HG03045 (cell line): Measurements from ENCODE around the gene EFNA2.
"Not testable (repeated sequence)": the region's sequence is repeated elsewhere in the genome, so short reads cannot be mapped to it uniquely, and the experiment has no call there.

Experiments used
- ATAC-seq: cut with Tn5 transposase; IDR thresholded peaks from one replicate; pipeline ENCODE4 v1.9.1; 2021; ENCODE audit warnings: mild to moderate bottlenecking, moderate library complexity; ENCODE audit not compliant: unreplicated experiment

EFNA2 gene

DNA sequence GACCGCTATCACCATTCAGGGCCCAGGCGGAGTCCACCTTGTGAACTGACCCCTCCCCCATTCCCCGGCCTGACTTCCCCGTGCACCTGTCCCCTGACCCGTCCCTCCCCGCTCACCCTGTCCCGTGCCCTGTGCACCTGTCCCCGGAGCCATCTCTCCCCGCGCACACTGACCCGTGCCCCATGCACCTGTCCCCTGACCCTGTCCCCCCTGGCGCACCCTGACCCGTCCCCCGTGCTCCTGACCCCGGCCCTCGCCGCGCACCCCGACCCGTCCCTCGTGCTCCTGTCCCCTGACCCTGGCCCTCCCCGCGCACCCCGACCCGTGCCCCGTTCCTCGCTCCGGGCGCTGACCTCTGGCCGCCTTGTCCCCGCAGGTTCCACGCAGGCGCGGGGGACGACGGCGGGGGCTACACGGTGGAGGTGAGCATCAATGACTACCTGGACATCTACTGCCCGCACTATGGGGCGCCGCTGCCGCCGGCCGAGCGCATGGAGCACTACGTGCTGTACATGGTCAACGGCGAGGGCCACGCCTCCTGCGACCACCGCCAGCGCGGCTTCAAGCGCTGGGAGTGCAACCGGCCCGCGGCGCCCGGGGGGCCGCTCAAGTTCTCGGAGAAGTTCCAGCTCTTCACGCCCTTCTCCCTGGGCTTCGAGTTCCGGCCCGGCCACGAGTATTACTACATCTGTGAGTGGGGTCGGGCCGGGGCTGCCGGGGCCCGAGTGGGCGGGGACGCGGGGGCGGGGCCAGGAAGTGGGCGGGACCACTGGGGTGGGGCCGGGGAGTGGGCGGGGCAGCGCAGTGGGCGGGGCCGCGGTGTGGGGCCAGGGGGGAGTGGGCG is 9.7 kb downstream of the EFNA2 start:
- no peak for ATAC-seq

DNA sequence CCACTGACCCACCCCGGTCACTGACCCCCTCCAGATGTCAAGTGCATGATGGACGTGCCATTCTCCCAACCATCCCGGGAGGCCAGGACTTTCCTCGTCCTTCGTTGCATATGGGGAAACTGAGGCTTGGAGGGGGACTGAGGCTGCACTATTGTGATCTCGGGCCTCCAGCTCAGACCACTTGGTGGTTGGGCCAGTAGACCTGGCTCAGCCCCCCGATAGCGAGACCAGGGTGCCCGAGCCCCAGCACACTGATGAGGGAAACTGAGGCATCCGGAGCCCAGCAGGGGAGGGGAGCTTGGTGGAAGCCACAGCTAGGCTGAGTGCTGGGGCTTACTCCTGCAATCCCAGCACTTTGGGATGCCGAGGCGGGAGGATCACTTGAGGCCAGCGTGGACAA is 10.4 kb downstream of the EFNA2 start:
- no peak for ATAC-seq

DNA sequence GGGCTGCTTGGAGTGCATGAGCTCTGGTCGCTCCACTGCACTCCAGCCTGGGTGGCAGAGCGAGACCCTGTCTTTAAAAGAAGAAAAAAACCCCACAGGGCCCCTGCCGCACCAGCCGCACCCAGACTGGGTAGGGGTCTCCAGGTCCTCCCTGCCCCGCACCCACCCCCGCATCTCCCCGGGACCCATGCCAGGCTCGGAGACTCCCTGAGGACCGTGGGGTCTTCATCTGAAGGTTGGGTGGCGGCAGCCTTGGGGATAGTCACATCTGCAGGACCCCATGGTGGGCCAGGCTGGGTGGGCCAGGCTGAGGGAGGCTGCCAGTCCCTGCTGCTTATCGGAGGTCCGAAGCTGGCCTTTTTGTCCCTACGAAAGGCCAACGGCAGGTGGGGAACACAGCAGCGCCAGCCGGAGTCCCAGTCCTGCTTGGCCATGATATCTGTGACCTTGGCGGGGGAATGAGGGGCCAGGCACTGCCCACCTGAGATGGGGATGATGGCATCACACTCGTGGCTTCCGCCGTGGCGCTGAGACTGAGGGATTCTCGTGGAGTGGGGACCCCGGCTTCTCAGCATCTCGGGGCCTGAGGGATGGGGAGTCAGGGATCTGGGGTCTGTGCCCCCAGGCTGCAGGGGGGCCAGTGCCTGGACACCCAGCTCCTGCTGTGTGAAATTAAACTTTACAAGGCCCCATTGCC is 11.1 kb downstream of the EFNA2 start:
- no peak for ATAC-seq

DNA sequence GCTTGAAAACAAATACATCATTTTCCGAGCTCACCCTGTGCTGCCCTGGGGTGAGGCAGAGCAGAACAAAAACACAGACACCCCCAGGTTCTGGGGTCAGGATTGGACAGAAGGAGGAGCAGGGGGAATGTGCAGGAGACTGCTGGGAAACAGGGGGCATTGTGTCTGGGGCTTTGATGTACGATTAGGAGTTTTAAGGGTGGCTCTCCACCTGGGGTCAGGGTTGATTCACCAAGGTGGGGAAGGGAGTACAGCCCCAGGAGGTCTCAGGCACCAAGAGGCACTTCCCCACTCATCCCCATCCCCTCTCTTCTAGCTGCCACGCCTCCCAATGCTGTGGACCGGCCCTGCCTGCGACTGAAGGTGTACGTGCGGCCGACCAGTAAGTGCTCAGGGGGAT is 12.6 kb downstream of the EFNA2 start:
- ATAC-seq = no peak

DNA sequence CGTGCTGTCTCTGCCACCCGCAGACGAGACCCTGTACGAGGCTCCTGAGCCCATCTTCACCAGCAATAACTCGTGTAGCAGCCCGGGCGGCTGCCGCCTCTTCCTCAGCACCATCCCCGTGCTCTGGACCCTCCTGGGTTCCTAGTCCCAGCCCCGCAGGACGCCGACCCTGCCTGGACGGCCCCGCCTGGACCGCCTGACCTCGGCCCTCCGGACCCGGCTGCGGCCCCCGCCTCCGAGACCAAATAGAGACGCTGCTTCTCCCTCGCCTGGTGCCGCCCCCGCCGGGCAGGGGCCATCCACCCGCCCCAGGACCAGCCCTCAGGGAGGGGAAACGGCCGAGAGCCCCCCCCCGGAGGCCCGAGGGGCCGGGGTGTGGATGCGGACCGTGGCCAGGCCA is 14.1 kb downstream of the EFNA2 start:
- no peak for ATAC-seq

DNA sequence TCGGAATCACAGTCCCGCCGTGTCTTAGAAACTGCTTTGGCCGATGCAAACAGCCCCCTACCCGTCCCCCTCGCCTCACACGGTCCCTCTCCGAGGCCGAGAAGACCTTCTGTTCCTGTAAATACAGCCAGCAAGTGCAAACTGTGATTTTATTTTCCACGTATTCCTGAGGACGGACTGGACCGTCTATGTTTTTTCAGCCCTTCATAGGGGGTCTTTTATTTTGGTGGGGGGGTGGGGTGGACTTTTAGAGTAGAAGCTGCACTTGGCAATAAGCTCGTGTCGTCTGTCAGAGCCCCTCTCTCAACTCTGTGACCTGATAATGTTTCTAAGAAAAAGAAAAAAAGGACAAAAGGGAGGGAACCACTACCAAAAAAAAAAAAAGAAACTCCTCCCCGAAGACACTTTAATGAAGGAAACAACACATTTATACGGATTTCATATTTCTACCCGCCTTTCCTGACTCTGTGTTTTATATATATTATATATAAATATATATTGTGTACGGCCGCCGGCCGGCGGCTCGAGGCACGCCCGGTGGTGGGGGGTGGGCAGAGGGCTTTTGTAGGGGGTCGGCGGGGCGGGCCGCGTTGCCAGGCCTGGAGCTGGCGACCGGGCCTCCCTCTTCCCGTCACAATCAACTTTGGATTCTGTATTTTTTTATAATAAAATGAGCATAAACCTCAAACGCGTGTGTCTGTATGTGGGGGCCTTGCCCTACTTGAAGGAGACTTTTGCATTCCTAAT is 15.2 kb downstream of the EFNA2 start:
- no peak for ATAC-seq

DNA sequence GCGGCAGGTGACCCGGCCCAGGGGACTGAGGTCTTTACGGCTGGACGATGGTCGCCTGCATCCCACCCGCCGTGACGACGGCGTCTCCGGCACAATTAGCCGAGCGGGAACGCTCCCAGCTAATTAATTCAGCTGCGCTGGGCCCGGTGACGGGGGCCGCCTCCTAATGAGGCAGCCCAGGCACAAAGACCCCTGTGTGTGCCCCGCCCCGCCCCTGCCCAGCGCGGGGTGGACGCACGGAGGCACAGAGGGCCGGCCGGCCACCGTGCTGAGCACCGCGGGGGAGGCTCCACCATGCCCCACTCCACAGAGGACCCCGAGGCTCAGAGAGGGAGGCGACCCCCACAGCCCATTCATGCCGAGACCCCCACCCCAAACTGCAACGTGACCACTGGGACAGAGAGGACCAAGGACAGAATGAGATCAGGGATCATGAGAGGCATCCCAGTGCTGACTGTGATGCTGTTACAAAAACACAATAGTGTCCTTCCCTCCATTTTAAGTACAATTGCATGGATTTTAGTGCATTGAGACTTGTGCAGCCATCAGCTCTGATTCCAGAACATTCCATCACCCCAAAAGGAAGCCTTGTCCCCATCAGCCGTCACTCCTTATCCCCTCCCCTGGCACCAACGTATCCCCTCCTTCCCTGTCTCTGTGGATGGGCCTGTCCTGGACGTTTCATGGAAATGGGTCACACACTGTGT is 17.0 kb downstream of the EFNA2 start:
- ATAC-seq = no peak

DNA sequence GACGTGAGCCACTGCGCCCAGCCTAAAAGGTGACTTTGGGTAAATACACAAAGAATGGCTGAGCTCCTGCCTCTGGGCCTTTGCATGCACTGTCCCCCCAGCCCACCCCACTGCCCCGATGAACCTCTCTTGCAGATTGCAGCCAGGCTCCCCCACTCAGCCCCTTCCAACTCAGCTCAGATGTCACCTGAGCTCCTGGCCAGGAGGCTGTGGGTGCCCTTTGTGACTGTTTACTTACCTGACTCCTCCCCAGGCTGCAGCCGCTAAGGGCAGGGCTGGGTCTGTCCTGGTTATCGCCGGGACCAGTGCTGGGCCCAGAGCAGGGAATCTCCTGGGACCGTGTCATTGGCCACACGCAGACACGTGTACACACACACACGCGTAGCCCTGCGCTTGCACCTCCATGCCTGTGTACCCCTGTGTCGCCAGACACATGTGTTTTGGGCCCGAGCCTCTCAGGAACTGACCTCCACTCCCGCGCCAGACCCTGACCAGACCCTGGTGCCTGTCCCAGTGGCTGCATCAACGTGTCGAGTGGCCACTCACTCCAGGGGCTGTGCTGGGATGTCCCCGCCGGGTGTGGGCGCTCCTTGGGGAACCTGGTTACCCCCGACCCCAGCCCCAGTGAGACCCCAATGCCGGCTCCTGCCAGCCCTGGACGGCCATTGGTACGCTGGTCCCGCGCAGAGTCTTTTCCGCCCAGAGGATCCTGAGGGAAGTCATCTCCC is 18.7 kb downstream of the EFNA2 start:
- no peak for ATAC-seq

DNA sequence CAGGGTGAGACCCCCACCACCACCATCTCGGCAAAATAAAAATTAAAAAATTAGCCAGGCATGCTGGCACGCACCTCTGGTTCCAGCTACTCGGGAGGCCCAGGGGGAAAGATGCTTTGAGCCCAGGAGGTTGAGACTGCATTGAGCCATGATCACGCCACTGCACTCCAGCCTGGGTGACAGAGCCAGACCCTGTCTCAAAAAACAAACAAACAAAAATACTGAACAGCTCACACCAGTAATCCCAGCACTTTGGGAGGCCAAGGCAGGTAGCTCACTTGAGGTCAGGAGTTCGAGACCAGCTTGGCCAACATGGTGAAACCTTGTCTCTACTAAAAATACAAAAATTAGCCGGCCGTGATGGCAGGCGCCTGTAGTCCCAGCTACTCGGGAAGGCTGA is 19.7 kb downstream of the EFNA2 start:
- not testable (repeated sequence) for ATAC-seq

DNA sequence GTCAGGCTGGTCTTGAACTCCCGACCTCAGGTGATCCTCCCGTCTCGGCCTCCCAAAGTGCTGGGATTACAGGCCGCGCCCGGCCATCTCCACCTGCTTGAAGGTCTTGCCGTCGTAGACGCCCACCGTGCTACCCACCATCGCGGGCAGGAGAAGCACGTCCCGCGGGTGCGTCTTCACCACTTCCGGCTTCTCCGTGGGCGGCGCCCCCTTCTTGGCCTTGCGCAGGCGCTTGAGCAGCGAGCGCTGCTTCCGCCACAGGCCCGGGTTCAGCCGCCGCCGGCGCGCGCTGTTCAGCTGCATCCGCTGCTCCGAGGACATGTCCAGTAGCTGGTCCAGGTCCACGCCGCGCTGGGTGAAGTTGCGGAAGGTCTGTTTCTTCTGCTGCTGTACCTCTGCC is 21.6 kb downstream of the EFNA2 start:
- ATAC-seq = no peak

DNA sequence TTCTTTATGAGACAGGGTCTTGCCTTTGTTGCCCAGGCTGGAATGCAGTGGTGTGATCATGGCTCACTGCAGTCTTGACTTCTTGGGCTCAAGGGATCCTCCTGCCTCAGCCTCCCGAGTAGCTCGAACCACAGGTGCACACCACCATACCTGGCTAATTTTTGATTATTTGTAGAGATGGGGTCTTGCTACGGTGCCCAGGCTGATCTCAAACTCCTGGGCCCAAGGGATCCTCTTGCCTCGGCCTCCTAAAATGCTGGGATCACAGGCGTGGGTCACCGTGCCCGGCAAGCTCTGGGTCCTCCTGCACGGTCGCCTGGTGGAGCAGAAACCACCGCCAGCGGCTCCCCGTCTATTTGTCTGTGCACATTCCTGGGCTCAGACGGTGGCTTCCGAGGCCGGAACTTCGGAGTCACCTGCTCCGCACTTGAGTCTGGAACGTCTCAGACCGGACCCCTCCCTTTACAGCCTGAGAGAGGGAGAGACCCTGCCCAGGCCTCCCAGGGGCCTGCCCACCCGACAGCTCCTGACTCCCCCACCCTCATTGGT is 22.2 kb downstream of the EFNA2 start:
- ATAC-seq = no peak

DNA sequence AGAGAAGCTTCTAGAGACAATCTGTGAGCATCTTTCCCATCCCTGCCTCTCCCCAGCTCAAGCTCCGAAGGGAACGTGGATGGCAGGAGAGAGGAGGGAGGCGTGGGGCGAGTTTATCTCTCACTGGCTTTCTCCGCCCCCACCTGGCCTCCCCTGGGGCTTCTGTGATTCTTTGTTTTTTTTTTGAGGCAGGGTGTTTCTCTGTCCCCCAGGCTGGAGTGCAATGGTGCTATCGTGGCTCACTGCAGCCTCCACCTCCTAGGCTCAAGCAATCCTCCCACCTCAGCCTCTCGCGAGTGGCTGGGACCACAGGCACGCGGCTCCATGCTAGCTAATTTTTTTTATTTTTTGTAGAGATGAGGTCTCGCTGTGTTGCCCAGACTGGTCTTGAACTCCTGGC is 23.0 kb downstream of the EFNA2 start:
- ATAC-seq = no peak

DNA sequence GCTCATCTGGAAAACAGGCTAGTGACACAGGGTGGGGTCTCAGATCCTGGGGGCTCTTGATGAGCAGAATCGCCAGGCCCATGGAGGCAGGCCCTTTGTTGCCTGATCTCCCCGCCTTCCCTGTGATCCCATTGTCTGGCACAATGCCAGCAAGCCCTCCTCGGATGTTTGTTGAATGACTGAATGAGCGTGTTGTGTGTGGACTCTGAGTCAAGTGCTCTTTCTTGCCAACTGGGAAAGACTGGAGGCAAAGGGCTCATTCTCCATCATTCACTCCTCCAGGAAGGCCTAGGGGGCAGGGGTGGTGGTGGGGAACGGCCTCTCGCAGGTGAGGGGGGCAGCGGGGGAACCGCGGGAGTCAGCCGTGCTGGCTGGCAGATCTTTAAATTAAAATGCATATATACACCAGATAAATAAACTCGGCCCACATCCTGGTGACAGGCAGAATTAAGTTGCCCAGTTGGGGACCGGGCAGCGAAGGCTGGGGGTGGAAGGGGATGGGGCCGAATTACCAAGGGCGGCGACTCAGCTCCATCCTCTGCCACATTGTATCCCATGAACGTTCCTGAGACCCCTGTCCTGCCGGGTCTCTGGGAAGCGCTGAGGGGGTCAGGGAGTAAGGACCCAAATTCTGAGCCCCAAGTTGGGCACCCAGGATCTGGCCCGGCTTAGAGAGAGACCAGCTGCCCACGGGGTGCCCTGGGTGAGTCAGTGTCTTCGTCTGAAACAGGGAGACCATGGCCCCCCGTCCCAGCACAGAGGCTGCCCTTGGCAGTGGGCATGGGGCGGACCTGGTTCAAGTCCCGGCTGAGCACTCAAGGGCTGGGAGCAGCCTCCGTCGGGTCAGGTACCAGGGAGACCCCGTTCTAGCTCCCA is 24.5 kb downstream of the EFNA2 start:
- no peak for ATAC-seq

DNA sequence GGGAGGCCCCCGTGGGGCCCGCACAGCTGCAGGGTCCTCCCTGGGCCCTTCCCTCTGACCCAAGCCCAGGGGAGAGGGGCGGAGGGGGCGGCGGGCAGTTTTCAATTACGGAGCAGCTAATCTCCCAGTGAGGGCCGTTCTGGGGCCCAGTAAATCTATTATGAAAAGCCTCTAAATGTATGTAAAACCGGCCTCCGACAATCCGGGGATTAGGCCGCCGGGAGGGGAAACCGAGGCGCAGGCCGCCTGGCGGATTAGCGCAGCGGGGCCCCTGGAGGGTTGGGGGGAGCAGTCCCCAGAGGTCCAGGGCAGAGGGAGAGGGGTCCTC is 25.1 kb downstream of the EFNA2 start:
- ATAC-seq = no peak

DNA sequence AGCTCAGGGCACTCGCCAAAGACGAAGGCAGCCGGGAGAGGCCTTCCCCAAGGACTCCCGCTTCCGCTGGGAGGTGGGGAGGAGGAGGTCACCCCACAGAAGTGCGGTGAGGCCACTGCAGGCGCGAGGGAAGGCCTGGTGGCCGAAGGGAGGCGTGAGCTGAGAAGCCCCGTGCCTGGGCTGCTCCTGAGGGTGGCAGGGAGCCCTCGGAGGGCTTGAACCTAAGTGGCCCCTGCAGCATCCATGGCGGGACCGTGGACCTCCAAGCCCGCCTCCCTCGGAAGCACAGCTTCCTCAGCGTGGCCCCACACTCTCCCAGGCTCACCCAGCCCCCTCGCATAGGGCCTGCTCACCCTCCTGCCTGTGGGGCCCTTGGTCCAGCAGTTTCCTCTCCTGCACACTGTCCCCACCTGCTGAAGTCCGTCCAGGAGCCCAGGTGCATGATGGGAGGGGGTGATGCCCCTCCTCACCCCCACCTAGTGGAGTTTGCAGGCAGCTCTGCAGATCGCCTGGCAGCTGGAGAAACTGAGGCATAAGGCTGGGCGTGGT is 25.9 kb downstream of the EFNA2 start:
- no peak for ATAC-seq

DNA sequence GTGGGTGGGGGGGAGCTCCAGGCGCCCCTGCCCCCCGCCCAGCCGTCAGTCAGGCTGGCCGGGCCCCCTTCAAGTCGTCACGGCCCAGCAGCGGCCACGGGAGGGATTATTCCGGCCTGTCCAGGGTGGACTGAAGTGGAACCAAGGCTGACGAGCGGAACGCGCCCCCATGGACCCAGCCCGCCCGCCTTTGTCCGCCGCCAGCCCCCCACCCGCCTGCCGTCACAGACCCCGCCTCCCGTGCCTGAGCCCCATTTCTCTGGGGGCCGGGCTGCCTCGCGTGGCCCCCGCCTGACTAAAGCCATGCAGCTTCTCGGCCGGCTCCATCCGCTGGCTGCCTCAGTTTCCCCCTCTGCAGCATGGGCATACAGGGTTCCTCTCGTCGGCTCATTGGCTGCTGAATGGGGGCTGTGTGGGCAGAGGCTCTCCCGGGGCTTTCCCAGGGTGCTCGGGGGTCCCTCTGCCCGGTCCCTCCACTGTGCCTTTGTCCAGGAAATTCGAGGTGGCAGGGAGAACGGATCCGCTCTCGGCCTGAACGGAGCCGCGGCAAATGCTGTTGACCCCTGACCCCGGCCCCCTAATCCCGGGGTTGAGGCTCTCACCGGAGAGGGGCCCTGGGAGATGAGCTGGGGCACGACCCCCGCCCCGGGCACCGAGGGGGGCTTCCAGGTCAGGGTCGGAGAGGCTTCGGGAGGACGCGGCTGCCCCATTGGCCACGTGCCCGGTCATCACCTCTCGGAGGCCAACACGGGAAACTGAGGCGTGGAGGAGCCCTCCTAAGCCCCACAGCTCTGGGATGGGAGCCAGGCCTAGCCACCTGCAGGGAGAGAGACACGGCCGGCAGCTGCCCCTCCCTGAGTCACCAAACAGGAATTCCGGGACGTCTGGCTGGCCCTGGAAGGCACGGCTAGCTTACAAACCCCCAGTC is 27.4 kb downstream of the EFNA2 start:
- no peak for ATAC-seq

DNA sequence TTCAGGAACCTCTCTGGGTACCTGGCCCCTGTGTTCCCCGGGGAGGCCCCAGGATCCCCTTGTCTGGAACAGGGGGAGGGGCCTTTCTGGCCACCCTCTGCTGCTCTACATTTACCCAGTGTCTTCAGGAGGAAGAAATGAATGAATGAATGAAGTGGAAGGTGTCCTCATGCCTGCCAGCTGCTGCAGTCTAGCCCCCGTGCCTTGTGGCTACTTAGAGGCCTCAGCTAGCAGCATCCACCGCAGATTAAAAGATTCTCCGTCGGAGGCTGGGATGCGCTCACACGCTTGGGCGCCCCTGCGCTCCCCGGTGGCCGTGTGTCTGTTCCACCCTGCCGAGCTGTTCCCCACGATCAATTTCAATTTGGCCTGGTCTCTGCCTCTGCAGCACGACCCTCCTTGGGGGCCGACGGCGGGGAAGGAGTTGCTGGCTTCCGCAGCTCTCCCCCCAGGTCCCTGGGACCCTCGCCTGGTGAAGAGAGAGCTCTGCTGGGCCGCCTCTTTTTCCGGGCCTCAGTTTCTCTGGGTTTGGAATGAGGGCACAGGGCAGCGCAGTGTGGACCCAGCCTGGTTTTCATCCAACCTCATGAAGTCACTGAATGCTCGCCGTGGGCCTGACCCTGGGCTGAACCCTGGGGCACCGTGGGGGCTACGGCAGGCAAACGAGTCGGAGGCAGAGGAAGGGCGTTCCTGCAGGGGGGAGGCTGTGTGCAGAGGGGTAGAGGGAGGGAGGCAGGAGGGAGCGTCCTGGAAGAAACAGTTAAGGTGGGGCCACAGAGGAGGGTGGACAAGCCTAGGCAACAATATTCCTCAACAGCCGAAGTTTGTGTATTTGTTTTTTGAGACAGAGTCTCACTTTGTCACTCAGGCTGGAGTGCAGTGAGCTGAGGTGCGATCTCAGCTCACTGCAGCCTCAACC is 28.3 kb downstream of the EFNA2 start:
- ATAC-seq = no peak
